Ovary (tissue), 9 donors: ENCODE results near the gene ECEL1. TPM values are rescaled to one million over a fixed set of nuclear protein-coding genes. Genes with fewer than 3 reads are reported as not detected.
"Not testable (repeated sequence)": the region's sequence is repeated elsewhere in the genome, so short reads cannot be mapped to it uniquely, and the experiment has no call there.

Experiments used
- DNase-seq, 5 donors: peaks; one replicate each; pipeline ENCODE4 v3.0.0-alpha.2; 2019 to 2020
- H3K27ac ChIP-seq, 2 donors: fragments of 200-600 bp; one replicate each; pipeline versions ENCODE4 v1.5.1 to v1.8.0; 2019 to 2022
- H3K27me3 ChIP-seq: fragments of 200-600 bp; one replicate; pipeline ENCODE4 v1.8.0; 2022
- H3K36me3 ChIP-seq: fragments of 200-600 bp; sonication (generic); one replicate; pipeline ENCODE4 v1.5.1; 2019
- H3K4me1 ChIP-seq: one replicate; pipeline ENCODE4 v1.8.1; 2013; ENCODE audit warnings: mild to moderate bottlenecking, moderate library complexity; ENCODE audit not compliant: insufficient read depth
- H3K4me3 ChIP-seq: fragments of 200-600 bp; sonication (generic); one replicate; pipeline ENCODE4 v1.5.1; 2017
- H3K9me3 ChIP-seq, 2 donors: fragments of 200-600 bp in 1 of 2; sonication (generic) in 1 of 2; one replicate each; pipeline versions ENCODE4 v1.5.1 to v1.8.1; 2013 to 2019; ENCODE audit warnings: mild to moderate bottlenecking in 1 of 2, moderate library complexity in 1 of 2
- EP300 ChIP-seq: sonication (generic); formaldehyde crosslinking; IDR thresholded peaks from one replicate; pipeline ENCODE4 v1.6.1; 2017; ENCODE audit warnings: antibody characterized with exemption
- POLR2A ChIP-seq: fragments of 450-650 bp; IDR thresholded peaks from one replicate; pipeline ENCODE4 v1.6.1; 2017; ENCODE audit warnings: antibody characterized with exemption, mild to moderate bottlenecking, moderate library complexity
- WGBS, 3 donors: extraction: QIAGEN DNeasy Blood & Tissue Kit in 1 of 3; methylation state at CpG; one replicate each; pipeline versions ENCODE4 v1.1.5 to v1.1.7; 2013 to 2017; 5-methylcytosine and 5-hydroxymethylcytosine counted together
- intact Hi-C, 4 donors: fragments of 100-400 bp; cut with DNase I; formaldehyde crosslinking; loops; one replicate each; pipeline versions ENCODE4 v1.11.0 to v1.15.1; 2022 to 2023
- polyA plus RNA-seq, 2 donors: library from polyadenylated mRNA; stranded (reverse); fragments of 200-250 nt in 1 of 2; fragments of 350-450 nt in 1 of 2; fragmentation: Illumina TruSeq in 1 of 2; extraction: RNeasy Lipid Tissue Mini Kit (QIAGEN cat#74804) in 1 of 2; gene quantifications; one replicate each; pipeline ENCODE4 v1.2.3, GENCODE V29; 2013 to 2014
- total RNA-seq, 7 donors: library from RNA; depleted of rRNA in 2 of 7; stranded (reverse); fragments of >200 nt in 2 of 7; fragmentation: NEBNext Ultra II Directional in 3 of 7; extraction: Animal tissue kit (Norgen Biotek cat#: 25700) in 3 of 7; gene quantifications; one replicate each; pipeline versions ENCODE4 v1.1.0 to v1.2.4, GENCODE V29; 2016 to 2023
- TF ChIP-seq, protein P1 (sequence below), 3 donors: fragments of 450-650 bp in 2 of 3; fragments of 200-600 bp in 1 of 3; IDR thresholded peaks; one replicate each; pipeline versions ENCODE4 v1.5.1 to v1.8.0; 2016 to 2022; ENCODE audit warnings: antibody characterized with exemption in 3 of 3, mild to moderate bottlenecking in 1 of 3
- donor health status: DM: no; HTN: no; CAD: no; lungs with moderate emphysema.
- donor health status: DM: no; HTN: no; CAD: no.
- donor health status: Bipolar disorder and iron deficiency.
- donor health status: DM: yes; HTN: yes; CAD: no.
- donor health status: DM: no; HTN: no; CAD: no.
- donor health status: DM: yes; HTN: yes; CAD: no.

The ECEL1 gene
- total and polyA plus RNA-seq, 9 donors = 2.4 to 251 (median 46.3) TPM

DNA sequence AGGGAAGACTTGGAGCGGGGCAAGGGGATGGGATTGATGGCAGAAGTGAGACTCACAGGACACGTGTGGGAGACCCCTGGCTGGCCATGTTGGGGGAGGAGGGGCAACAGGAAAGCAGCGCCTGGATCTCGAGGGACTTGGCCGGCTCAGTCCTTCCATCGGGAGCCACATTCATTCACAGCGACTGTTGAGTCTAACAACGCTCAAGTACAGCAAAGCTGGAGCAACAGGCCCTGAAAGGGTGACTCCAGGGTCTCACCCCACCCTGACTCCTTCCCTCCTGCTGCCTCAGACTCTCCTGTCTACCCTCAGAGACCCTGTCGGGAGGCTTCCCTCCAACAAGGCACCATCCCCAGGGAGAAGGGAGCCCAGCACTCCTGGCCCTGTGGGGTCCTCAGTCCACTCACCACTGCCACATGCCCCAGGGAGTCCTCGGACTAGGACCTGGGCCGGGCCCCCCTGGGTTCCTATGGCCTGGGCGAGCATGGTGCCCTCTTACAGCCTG is 46.4 kb downstream of the ECEL1 start:
- peak in 2 of 5 donors; percentile 8 to 20 for DNase-seq
- Histone ChIP-seq H3K4me1 (peaks cover 3% of the 10 kb centered on the region), H3K27ac (no peak overlapping the region), H3K4me3 (no peak overlapping the region), H3K27me3 (no peaks in the 10 kb centered on the region), H3K36me3 (no peaks in the 10 kb centered on the region), H3K9me3 (no peaks in the 10 kb centered on the region)
- WGBS, 3 donors = 67 to 78% (median 75%) methylated on average over 12 of the region's 12 CpGs
- intact Hi-C loops = loop anchor here in 1 of 4 donors (5.0 kb wide), 1 partner anchor 114 kb away; no protein-coding TSS in a partner anchor
- no peak for TF ChIP-seq EP300
- TF ChIP-seq, protein P1, sequence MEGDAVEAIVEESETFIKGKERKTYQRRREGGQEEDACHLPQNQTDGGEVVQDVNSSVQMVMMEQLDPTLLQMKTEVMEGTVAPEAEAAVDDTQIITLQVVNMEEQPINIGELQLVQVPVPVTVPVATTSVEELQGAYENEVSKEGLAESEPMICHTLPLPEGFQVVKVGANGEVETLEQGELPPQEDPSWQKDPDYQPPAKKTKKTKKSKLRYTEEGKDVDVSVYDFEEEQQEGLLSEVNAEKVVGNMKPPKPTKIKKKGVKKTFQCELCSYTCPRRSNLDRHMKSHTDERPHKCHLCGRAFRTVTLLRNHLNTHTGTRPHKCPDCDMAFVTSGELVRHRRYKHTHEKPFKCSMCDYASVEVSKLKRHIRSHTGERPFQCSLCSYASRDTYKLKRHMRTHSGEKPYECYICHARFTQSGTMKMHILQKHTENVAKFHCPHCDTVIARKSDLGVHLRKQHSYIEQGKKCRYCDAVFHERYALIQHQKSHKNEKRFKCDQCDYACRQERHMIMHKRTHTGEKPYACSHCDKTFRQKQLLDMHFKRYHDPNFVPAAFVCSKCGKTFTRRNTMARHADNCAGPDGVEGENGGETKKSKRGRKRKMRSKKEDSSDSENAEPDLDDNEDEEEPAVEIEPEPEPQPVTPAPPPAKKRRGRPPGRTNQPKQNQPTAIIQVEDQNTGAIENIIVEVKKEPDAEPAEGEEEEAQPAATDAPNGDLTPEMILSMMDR (IDR thresholded peaks at IDR 0.05) = no peak
- TF ChIP-seq POLR2A = no peak

DNA sequence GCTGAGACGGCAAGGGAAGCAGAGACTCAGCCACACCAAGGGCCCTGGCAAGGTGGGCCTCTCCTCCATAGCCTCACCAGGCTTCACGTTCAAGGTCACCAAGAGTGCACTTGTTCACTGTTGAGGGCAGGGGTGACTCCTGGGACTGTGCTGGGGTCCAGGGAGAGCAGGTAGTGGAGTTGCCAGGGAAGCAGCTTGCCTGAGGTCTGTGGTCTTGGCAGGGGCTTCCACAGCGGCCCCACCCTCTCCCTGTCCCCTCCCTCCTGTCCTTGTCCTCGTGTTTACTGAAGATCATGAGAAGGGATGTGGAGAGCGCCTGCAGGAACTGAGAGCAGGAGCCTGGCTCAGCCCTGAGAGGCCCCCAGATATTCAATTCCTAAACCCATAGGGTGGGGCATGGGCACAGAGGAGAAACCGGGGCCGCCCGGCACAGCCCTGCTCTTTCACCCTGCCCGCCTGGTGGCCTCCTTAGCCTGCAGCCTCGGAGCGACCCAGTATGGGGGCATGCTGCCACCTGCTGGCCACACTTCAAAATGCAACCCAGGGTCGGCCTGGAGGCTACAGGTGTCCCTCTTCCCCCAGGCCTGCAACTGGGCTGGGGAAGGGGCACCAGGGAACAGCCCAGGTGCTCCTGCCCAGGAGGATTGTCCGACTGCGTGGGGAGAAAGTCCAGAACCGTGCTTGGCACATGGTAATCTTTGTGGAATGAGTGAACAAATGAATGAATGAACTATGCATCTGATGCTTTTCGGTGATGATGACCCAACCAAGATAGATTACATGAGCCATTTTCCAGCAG is 47.2 kb downstream of the ECEL1 start:
- not testable (repeated sequence) for H3K4me1 ChIP-seq, H3K9me3 ChIP-seq, H3K4me3 ChIP-seq, H3K27ac ChIP-seq, H3K36me3 ChIP-seq, H3K27me3 ChIP-seq
- intact Hi-C loops = loop anchor here in 1 of 4 donors (5.0 kb wide), 1 partner anchor 113 kb away; no protein-coding TSS in a partner anchor
- TF ChIP-seq, protein P1 (IDR thresholded peaks at IDR 0.05) = peak; percentile 84 to 93 (median 90)
- DNase-seq = peak; percentile 72 to 91 (median 87)
- 16 to 20% (median 20%) methylated on average over 15 to 16 of the region's 16 CpGs for WGBS, 3 donors

GRCh38 chr2:232439758-232440135 is 47.9 kb downstream of the ECEL1 start:
- 20 to 36% (median 31%) methylated on average over 2 to 5 of the region's 5 CpGs for WGBS, 3 donors
- Histone ChIP-seq H3K27ac (no peak overlapping the region), H3K36me3 (no peaks in the 10 kb centered on the region), H3K27me3 (no peaks in the 10 kb centered on the region), H3K4me3 (no peak overlapping the region), H3K9me3 (no peaks in the 10 kb centered on the region), H3K4me1 (peaks cover 3% of the 10 kb centered on the region)
- intact Hi-C loops = loop anchor here in 3 of 4 donors (5.0 to 10.0 kb wide), 4 partner anchors 112 to 532 kb away; partner anchors contain the start of gene NPPC (in 1 of the 3)
- DNase-seq = peak in 2 of 5 donors; percentile 21 to 33
- no peak for TF ChIP-seq POLR2A
- TF ChIP-seq, protein P1 (IDR thresholded peaks at IDR 0.05) = no peak
- TF ChIP-seq EP300 = no peak

- no peak overlapping the region for H3K27ac ChIP-seq
- intact Hi-C loops = loop anchor here in 3 of 4 donors (5.0 to 10.0 kb wide), 3 partner anchors 114 to 532 kb away; partner anchors contain the start of gene NPPC (in 1 of the 3)
- TF ChIP-seq POLR2A = no peak
- TF ChIP-seq, protein P1 (IDR thresholded peaks at IDR 0.05) = peak in 2 of 3 donors; percentile 25 to 50
- 71 to 81% (median 75%) methylated on average over 20 to 22 of the region's 22 CpGs for WGBS, 3 donors
- peaks cover 3% of the 10 kb centered on the region for H3K4me1 ChIP-seq
- DNase-seq = peak in 2 of 5 donors; percentile 41 to 57
- H3K27me3 ChIP-seq = no peaks in the 10 kb centered on the region
- H3K9me3 ChIP-seq = no peaks in the 10 kb centered on the region
- H3K4me3 ChIP-seq = no peak overlapping the region
- H3K36me3 ChIP-seq = no peaks in the 10 kb centered on the region
Observed at GRCh38 chr2:232438951-232439757, 48.5 kb downstream of the ECEL1 start.
